ENCODE measurements around the gene MFSD6. TPM values are rescaled to one million over a fixed set of nuclear protein-coding genes. Genes with fewer than 3 reads are reported as not detected.

Gene MFSD6
- 10 to 100 TPM; 38.5 to 40.3 TPM for total RNA-seq

DNA sequence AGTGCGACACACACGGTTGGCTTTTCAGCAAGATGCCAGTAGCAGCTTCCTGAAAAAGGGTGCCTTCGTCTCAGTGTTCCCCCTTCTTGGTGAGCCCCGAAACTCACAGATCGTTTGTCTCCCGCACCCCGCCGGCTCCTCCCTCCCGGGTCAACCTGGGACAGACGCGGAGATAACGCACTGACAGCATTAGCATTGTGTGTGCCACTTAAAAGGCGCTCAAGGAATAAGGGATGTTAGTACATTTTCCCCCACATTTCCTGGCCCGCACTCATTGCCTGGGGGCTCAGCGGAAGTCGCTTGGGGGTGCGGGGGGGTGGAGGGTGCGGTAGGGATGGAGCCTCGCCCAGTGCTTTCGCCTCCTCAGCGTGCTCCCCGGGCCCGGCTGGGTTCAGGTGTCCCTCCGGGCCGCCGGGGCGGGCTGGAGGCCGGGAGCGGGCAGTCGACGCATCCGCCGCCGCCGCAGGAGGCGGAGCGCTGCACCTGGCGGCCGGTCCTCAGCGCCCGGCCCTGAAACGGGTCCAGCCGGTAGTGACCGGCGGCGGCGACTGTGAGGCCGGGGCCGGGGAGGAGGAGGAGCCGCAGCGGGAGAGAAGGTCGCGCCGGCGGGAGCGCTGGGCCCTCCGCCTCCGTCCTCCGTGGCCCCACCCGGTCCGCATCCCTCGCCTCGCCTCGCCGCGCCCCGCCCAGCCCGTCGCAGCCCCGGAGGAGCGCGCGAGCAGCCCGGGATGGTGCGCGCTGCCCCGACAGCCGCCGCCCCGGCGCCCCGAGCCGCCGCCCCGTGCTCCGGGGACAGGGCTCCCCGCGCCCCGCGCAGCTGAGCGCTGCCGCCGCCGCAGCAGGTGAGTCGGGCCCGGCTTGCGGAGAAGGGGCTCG lies at the start of gene MFSD6:
Gene MFSD6, plus strand, starts transcription at position 694 of the 876 bp plus-strand sequence. CDS start 27,675 bp downstream, outside the sequence.

DNA sequence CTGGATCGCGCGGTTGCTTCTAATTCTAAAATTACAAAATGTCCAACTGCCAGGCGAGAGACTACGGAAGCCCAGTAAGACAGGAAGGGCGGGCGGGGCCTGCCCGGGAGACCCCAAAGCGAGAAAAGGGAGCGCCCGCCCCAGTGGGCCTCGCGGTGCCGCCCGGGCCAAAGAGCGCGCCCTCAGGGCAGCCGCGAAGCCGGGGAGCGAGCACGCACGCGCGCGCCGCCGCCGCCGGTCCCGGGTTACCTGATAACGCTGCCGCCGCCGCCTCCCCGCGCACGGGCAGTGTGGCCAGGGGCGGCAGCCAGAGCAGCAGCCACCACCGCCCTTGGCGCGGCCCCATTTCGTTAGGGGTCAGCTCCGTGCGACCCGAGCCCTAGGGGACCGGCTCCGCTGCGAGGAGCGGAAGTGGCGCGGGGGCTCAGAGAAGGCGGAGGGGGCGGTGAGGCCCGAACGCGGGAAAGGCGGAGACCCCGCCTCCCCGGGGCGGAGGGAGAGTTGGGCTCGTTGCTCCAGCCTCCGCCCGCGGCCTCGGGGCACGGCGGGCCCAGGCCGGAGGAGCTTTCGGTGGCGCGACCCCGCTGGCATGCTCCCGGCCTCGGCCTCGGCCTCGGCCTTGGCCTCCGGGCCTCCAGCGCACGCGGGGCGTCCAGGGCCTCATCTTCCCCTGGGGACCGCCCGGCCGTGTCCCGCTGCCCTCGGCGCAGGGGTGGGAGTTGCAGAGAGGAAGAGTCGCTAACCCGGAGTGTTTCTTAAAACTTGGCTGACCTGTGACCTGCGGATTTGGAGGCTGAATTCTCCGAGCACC lies 126.4 kb downstream of the MFSD6 start, which contains the start of gene NEMP2:
Gene NEMP2, minus strand, starts transcription at position 413 of the 811 bp plus-strand sequence. Its CDS starts 67 bp downstream, at position 346.

Other genes starting within 250 kb of the MFSD6 start
- 10 to 100 TPM; 11.7 to 14.5 TPM for gene HIBCH, start 88.5 kb upstream of the MFSD6 start, total RNA-seq
- 1 to 10 TPM; 3.7 to 5.4 TPM for gene INPP1, start 64.8 kb upstream of the MFSD6 start, total RNA-seq
- gene NEMP2, start 126.4 kb downstream of the MFSD6 start, total RNA-seq = 10 to 100 TPM; 23.1 to 23.6 TPM
- 10 to 100 TPM; 20.4 to 21.1 TPM for gene NAB1, start 240.7 kb downstream of the MFSD6 start, total RNA-seq